ENCODE measurements around the gene PPP2R5C.
"Not testable (repeated sequence)": the region's sequence is repeated elsewhere in the genome, so short reads cannot be mapped to it uniquely, and the experiment has no call there.

PPP2R5C gene

DNA sequence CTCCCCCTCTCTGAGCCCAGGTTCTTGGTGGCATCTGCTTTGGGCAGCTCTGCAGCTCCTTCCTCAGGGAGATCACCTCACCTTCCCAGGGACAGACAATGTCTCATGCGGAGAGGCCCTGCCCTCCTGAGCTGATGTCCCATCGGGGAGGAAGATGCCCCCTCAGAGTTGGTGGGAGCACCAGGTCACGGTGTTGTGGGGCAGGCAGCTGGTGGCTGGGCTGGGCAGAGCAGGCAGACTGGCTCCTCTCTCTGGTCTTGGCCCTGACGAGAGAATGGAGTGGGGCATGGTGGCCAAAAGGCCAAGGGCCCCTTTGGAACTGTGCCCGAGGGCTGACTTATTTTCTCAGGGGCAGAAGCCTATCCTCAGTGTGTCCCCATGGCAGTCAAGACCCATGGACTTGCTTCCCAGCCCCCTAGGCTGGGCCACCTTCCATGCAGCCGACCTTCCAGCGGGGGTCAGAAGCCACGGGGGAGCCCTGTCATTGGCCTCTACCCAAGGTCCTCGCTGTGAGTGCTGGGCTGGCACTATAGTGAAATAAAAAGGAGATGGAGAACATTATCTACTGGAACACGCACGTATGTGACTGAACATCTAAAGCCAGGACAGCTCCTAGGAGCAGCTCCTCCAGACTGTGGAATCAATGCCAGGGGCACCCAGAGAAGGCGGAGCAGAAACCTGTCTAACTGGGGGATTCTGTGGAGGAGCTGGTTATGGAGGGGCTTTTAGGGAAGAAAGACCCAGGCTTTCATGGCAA, 21.9 kb downstream of the PPP2R5C start:
- no peak for DNase-seq

DNA sequence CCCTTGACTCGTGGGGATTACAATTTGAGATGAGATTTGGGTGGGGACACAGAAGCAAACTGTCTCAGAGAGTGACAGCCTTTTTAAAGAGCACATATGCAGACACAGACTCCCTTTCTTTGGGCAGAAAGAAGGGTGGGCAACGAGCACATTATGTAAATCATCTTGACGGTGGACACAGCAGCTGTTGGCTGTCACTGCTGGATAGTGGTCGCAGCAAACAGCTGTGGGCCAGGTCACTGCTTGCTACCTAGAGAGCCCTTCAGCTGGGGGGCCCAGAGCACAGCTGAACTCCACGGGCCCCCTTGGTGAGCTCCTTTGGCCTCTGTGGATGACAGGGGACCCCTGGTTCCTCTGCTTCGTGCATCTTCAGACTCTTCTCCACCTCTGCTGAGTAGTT, 23.1 kb downstream of the PPP2R5C start:
- DNase-seq: no peak

DNA sequence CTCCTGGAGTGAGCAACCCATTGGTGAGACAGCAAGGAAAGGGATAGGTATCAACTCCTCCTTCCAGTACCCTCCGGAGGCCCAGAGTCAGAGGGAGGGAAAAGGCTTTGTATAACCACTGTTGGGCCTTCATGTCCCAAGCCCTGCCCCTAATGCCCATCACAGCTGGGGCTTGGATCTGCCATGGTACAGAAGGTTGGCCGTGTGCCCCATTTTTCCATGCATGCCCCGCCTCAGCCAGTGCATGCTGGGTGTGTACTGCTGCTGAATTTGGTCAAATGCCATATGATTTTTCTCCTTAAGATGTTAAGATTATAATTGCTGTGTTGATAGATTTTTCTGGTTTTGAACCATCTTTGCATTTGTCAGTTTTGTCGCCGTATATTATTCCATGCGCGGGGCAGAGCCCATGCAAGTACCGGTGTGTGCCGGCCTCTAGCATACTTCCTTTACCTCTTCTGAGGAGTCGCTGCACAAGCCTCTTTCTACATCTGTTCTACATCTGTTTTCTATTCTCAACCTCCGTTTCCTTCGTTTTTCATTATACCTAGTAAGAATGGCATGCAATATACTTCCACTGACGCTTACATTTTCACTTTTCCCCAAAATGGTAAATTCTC, 26.6 kb downstream of the PPP2R5C start:
- no peak for DNase-seq

DNA sequence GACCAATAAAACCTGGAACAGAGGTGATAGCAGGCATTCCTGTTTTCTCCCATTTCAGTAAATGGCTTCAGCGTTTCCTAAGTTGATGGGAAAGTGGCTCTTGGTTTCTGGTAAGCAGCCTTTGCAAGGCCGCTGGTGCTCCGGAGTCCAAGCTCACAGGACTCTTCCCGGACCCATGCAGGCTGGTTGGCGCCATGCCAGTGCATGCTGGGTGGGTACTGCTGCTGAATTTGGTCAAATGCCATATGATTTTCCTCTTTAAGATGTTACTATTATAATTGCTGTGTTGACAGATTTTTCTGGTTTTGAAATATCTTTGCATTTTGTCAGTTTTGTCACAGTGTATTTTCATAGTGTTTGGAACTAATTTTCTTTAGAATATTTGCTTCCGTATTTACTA, 27.7 kb downstream of the PPP2R5C start:
- DNase-seq: no peak

DNA sequence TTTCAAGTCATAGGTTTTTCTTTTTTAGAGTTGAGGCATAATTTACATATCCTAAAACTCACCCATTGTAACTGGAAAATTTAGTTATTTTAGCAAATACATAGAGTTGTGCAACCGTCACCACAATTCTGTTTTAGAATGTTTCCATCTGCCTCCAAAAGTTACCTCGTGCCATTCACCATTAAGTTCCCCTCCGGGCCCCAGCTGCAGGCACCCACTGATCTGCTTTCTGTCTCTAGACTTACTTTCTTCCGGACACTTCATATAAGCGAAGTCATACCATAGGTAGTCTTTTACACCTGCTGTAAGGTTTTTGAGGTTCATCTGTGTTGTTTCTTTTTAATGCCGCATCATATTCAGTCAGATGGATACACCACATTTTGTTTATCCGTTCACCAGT, 28.7 kb downstream of the PPP2R5C start:
- no peak for DNase-seq

DNA sequence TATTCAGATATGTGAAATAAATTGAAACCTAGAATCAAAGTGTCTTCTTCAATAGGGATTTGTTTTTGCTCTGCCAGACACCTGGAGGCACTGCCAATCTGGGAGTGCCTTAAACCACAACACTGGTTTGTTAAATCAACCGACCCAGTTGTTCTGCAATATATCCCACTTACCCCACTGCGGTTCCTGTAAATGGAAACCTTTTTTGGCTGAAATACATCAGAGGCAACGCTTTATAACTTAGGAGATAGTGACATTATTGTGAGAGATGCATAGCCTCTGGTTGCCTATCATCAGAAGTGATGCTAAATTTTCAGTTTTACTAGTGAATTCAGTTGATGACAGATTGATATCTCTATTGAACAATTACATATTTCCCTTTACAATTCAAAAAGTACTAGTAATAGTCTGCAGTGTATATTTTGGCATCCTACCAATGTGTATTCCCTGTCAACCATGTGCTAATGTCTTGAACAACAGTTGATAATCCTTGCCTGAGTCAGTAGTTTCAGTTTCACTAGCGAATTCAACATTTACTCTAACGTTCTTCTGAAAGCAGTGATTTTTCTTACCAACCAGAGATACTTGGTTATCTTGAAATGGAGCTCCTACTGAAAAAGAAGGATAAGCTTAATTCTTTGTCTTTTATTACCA, 30.5 kb downstream of the PPP2R5C start:
- peak in 1 of 2 donors; percentile 65 for DNase-seq

DNA sequence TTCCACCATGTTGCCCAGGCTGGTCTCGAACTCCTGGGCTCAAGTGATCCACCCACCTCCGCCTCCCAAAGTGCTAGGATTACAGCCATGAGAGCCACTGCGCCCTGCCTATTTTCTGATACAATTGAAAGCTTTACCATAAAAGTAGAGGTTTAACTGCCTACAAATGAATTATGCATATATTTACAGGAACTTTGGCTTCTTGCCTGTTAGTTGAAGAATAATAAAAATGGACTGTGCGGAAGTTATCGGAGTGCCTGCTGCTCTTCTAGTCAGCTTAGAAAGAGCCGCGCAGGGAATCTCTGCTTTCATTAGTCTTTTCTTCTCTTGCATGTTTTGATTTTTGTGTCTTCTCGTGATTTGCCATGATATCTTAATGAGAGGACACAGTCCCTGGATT, 34.5 kb downstream of the PPP2R5C start:
- no peak for DNase-seq

DNA sequence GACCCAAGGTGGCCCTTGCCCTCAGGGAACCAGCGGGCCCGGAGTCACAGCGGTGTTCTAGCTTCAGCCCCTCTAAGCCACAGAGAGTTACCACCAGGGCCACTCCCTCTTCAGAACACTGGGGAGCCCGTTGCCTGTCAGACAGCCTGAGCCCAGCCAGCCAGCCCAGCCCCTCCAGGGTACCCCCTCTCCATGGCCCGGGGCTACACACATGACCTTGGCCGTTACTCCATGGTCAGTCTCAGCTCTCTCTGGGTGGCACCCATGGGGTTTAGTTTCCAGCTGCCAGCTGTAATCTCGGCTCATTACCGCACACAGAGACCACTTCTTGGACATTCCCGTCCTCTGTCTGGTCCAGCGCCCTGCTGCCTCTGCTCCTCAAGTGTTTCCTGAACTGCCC, 35.0 kb downstream of the PPP2R5C start:
- DNase-seq: no peak

DNA sequence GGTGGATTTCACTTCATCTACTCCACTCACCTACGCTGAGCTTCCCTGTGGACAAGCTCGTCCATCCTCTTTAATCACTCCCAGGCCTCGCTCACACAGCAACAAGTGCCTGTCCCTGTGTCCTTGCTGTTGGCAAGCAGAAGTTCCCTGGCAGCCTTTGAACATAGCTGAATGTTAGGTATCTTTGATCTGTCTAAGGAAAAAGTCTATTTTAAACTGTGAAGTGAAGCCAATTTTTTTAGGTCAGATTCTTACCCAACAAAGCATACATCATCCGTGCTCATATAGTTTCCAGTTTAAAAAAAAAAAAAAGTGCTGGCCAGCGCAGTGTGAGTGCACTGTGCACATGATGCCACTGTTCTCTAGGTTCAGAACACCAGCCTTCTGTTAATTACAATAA, 36.3 kb downstream of the PPP2R5C start:
- DNase-seq: no peak

DNA sequence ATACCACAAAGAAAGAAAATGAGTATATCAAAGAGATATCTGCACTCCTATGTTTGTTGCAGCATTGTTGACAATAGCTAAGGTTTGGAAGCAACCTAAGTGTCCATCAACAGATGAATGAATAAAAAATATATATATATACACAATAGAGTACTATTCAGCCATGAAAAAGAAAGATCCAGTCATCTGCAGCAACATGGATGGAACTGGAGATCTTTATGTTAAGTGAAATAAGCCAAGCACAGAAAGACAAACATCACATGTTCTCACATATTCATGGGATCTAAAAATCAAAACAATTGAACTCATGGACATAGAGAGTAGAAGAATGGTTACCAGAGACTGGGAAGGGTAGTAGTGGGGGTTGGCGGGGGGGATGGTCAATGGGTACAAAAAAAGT, 42.9 kb downstream of the PPP2R5C start:
- DNase-seq: not testable (repeated sequence)

DNA sequence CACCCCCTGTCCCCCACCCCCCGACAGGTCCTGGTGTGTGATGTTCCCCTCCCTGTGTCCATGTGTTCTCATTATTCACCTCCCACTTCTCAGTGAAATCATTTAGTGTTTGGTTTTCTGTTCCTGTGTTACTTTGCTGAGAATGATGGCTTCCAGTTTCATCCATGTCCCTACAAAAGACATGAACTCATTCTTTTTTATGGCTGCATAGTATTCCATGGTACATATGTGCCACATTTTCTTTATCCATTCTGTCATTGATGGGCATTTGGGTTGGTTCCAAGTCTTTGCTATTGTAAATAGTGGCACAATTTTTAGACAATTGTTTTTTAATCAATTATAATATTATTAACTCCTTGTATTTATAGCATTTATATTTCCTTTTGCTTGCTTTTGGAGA, 44.7 kb downstream of the PPP2R5C start:
- DNase-seq: not testable (repeated sequence)

DNA sequence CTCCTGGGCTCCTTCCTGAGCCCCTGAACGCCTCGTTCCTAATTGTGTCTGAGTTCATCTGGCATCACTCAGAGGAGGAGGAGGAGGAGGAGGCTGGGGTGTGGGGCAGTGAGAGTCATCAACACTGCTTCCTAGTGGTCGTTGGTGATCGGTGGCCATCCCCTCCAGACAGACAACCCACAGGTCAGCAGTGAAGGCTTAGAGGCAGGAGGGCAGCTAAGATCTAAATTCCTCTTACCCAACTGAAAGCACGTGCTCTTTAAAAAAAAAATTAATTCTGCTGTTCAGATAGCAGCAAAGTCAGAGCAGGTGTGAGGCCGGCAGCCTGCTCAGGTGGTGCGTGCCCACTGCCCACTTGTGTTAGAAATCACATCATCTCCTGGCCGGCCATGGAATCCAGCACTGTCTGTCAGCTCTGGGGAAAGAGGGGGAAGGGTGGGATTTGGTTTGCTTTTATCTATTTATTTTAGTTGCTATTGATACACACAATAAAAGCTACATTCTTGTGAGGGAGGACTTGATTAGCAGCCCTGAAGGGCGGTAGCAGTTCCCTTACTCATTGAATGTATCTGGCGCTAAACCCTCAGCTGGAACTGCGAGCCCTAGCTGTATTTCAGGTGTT, 46.6 kb downstream of the PPP2R5C start:
- no peak for DNase-seq

DNA sequence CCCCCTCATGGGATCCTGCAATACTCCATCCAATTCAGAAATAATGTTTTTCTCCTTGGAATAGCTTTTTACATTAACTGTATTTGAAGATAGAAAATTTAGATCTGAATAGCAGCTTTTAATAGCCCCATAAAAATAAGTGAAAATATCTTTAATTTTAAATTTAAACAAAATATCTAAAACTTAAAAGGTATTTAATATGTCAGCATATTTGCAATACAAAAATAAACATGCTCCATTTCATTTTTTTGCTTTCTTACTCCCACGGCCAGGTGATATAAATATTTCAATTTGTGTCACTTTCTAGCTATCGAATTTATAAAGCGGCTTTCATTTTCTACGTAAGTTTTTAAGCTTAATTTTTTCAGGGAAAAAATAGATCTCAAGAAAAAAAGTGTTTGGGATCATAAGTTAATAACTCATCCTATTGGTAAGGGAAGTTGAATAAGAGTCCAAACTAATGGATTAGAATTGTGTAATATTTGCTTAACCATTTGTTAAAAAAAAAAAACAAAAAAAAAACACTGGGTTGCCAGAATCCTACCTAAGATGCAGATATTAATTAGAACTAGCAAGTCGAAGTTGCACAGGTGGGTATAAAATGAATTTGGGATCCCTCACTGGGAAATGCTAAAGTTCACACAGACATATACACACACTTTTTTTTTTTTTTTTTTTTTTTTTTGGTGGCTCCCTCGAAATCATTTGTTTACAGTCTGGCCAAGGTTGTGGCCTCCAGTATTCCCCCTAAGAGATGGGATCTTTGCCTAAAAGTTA, 47.6 kb downstream of the PPP2R5C start:
- no peak for DNase-seq

DNA sequence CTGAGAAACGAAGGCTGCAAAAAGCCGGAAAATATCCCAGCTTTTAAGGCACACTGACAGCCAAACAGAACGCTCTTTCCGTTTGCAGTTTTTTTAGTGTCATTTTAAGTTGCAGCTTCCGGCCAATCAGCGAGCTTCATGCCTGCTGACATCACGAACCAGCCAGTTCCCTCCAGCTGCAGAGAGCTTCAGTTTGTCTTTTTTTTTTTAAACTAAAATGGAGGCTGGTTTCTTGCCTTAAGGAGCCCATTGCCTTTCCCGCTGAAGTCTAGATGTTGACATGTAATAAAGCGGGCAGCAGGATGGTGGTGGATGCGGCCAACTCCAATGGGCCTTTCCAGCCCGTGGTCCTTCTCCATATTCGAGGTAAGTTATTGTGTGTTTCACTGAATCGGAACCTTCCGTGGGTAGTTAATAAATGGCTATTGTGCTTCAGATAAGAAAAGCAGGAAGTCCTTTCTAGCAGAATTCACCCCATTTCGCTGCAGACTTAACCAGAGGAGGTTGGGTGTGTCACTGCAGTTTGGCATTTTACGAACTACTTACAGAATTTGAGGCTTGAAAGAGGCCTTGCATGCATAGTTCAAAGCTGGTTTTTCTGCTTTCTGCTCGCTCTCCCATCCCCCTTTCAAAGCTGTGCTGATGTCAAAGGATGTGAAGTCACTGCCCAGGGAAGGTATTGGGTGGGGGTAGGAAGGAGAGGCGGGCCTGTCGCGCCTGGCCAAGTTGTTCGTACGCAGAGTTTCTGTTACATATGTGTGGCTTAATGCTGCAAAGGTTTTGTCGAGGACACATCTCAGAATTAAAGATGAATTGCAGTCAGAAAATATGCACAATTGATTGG, 48.4 kb downstream of the PPP2R5C start:
- DNase-seq: peak; percentile 96

DNA sequence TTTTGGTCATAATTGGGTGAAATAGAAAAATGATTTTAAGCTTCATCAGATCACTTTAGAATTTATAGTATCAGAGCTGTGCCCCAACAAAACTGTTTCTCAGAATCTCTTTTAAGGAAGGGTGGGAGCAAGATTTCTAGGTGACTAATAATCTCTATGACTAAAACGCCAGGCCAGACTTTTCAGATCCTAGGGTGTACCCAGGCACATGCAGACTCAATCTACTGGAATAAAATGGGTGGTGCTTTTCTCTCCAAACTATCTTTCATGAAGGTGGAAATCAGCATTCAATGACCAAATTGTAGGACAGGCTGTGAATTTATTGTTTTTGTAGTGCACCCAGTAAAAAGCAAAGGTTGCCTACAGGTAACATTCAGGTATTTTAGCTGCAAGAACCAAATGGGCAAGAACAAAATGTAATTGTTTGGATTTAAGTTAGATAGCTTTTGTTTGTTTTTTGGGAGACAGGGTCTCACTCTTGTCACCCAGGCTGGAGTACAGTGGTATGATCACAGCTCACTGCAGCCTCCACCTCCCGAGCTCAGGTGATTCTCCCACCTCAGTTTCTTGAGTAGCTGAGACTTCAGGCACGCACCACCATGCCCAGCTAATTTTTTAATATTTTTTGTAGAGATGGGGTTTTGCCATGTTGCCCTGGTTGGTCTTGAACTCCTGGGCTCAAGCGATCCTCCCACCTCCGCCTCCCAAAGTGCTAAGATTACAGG, 49.5 kb downstream of the PPP2R5C start:
- DNase-seq: peak; percentile 40 to 59

DNA sequence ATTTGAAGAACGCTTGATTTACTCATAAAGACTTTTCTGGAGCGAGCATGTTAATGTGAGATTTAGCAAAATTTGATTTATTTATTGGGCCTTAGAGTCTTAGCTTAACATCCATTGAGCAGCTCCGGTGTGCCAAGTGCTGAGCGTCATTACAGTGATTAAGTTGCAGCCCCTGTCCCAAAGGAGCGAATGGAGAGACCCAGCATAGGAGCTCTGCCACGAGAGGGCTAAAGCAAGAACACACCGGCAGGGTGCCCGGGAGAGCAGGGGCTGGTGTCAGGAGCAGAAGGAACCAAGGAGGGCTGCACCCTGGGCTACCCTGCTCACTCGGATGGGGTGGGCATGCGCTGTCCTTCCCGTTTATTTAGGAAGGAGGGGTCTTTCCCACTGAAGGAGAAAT, 50.6 kb downstream of the PPP2R5C start:
- peak; percentile 48 to 61 for DNase-seq

DNA sequence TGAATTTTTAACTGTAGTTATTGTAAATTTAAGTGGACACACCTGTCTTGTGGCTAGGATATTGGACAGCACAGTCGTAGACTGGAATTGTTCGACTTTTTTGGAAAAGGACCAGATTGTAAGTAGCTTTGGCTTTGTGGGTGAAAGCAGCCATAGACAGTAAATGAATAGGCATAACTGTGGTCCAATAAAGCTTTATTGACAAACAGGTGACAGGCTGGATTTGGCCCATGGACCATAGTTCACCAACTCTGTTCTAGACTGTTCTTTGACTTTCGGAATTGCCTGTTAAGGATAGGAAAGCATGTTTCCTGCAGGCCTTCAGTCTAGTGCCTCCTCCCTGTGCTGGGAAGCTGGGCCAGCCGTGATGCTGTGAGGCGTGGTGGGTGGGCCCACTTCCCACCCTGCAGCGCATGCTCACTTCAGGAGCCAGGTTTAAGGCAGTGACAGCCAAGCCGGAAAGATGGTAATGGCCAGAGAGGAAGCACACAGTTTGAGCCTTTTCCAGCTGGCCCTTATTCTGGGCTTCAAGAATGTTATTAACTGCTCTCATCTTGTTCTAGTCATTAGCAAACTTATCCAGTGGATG, 51.8 kb downstream of the PPP2R5C start:
- peak; percentile 29 to 57 for DNase-seq

DNA sequence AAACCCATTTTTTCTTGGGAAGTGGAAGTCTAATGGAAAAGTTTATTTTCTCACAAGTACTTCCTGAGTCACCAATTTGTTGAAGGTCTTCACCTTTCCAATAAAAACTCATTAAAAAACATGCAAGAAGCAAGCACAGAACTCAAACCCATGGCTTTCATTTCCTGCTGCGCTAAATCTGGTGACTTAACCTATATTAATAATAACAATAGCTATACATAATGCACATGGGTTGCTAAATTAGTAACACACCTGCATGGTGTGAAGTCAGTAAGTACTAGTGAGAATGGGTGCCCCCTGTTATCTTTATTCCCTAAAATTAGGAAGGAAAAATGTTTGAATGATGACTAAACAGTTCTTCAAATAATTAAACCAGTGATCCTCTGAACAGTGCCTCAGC, 52.3 kb downstream of the PPP2R5C start:
- DNase-seq: peak in 1 of 2 donors; percentile 36

DNA sequence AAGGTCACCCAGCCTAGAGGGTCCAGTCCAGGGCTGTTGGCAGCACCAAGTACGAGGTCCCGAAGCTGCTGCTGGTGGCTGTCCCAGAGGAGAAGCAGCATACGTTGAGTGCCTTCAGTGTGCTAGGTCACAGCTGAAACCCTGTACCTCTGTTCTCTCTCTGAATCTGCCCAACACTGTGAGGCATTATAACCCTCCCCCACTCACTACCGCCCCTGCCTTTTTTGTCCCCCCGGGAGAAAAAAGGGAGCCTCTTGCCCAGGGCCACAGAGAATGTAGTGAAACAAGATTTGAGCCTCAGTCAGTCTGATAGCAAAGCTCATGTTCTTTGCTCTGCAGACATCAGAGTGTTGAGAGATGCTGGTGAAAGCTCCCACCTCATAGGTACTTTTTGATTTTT, 53.4 kb downstream of the PPP2R5C start:
- DNase-seq: peak; percentile 24 to 56

DNA sequence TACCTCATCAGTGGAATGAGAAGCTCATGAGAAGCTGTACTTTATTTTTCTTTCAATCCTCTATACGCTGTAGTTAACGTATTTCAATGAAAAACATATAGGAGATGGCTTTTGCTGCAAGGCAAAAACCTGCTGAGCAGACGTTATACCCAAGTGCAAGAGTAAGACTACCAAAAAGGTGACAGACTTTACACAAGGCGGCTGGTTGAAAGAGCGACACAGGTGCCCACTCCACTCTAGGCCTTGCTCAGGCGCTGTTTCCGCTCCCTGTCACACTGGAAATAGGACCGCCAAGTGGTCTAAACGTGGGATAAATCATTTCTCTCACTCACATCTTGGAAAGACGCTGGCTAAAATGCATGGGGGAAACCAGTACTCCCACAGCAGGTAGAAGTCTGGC, 54.5 kb downstream of the PPP2R5C start:
- peak; percentile 52 to 60 for DNase-seq

DNA sequence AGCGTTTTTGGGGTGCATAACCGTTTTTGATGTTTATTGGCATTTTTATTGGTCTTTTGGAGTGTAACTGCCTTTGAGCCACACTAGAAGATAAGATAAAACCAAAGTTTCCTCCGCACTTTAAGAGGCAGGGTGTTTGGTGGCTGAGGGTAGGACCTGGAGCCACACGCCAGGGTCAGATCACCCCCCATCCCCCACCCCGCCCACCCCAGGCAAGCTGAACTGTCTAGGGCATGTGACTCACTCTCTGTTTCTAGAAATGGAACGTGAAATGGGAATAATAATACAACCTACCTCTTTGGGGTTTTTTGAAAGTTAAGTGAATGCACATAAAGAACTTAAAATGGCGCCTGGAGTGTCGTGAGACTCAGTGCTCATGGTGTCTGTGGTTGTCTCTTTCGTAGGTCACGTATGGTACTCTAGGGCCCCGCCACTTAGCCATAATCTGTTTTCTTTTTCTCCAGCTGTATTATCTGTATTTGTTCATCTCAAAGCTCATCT, 56.0 kb downstream of the PPP2R5C start:
- peak; percentile 45 to 74 for DNase-seq

Data from CD4-positive, alpha-beta T cell treated with Interleukin-4 for 1 hour (primary cell).